Kidney (tissue), 14 donors: ENCODE measurements around the gene GSC2. TPM values are rescaled to one million over a fixed set of nuclear protein-coding genes. Genes with fewer than 3 reads are reported as not detected.

Experiments used
- DNase-seq, 5 donors: peaks; one replicate each; pipeline ENCODE4 v3.0.0-alpha.2; 2013 to 2020
- FAIRE-seq: peaks from 2 replicates; lab custom pipeline; 2012; peaks lifted over from hg19 to GRCh38; lab: Jason Lieb, UNC
- H3K27ac ChIP-seq, 2 donors: one replicate each; pipeline ENCODE4 v1.7.0; 2013; ENCODE audit warnings: low read depth in 2 of 2, low read length in 2 of 2, inconsistent platforms in 1 of 2
- H3K27me3 ChIP-seq: one replicate; pipeline ENCODE4 v1.7.1; 2013; ENCODE audit warnings: low read length, inconsistent platforms; ENCODE audit not compliant: control insufficient read depth, insufficient read depth
- H3K36me3 ChIP-seq, 3 donors: one replicate each; pipeline versions ENCODE4 v1.7.0 to v1.7.1; 2013; ENCODE audit warnings: low read length in 3 of 3, control low read depth in 1 of 3, inconsistent platforms in 1 of 3; ENCODE audit not compliant: insufficient read depth in 3 of 3, control insufficient read depth in 2 of 3
- H3K4me1 ChIP-seq, 3 donors: one replicate each; pipeline versions ENCODE4 v1.7.0 to v1.7.1; 2013; ENCODE audit warnings: low read length in 3 of 3, inconsistent platforms in 1 of 3, low read depth in 1 of 3; ENCODE audit not compliant: control insufficient read depth in 2 of 3, insufficient read depth in 2 of 3
- H3K4me3 ChIP-seq, 3 donors: one replicate each; pipeline versions ENCODE4 v1.7.0 to v1.8.1; 2013; ENCODE audit warnings: low read length in 3 of 3, control low read depth in 1 of 3, inconsistent platforms in 1 of 3
- H3K9ac ChIP-seq, 3 donors: one replicate each; pipeline versions ENCODE4 v1.7.0 to v1.7.1; 2013; ENCODE audit warnings: low read length in 3 of 3, control low read depth in 1 of 3, inconsistent platforms in 1 of 3
- H3K9me3 ChIP-seq, 3 donors: one replicate each; pipeline versions ENCODE4 v1.7.0 to v1.7.1; 2013; ENCODE audit warnings: low read length in 3 of 3, control low read depth in 1 of 3, inconsistent platforms in 1 of 3; ENCODE audit not compliant: control insufficient read depth in 2 of 3, insufficient read depth in 1 of 3
- intact Hi-C: fragments of 100-400 bp; cut with DNase I; formaldehyde crosslinking; loops from one replicate; pipeline ENCODE4 v1.11.1; 2022
- polyA plus RNA-seq: library from polyadenylated mRNA; stranded (reverse); fragments of 350-450 nt; fragmentation: Illumina TruSeq; extraction: RNeasy Lipid Tissue Mini Kit (QIAGEN cat#74804); gene quantifications from one replicate; pipeline ENCODE4 v1.2.3, GENCODE V29; 2014; ENCODE audit warnings: low read depth, low replicate concordance; ENCODE audit not compliant: insufficient read depth
- total RNA-seq: library from RNA; stranded (reverse); fragmentation: NEBNext Ultra II Directional; extraction: Animal tissue kit (Norgen Biotek cat#: 25700); gene quantifications from one replicate; pipeline ENCODE4 v1.2.1, GENCODE V29; 2021
- TF ChIP-seq, protein P1 (sequence below): IDR thresholded peaks from 3 replicates; pipeline ENCODE4 v1.5.1; 2012; ENCODE audit warnings: mild to moderate bottlenecking, moderate library complexity, borderline replicate concordance; ENCODE audit not compliant: insufficient read depth; ENCODE audit errors: extremely low read depth
- donor health status: control.
- donor health status: control.
- donor health status: control.
- donor health status: control.
- donor health status: control.
- donor health status: DM: yes; HTN: yes; CAD: no.
- donor health status: Normal renal cell carcinoma (clear cell type).

The GSC2 gene
- total and polyA plus RNA-seq, 2 donors from 2014 or later = not detected

DNA sequence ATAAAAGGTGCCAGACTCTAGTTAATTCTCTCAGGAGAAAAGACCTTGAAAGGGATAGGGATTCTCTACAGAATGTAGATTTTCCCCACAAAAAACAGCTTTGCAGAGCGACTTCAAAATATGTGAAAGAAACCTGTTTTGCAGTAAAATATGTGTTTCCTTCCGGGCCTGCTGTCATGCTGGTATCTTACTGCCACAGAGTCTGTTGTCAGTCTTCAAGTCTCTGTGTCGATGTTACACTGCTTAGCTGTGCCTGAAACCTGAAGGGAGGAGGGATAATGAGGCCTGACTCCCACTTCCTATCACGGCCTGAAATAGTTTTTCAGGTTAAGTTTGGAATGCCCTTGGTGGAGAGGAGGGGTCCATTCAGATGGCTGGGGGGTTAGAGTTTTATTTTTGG lies 26.2 kb downstream of the GSC2 start:
- H3K27me3 ChIP-seq = no peaks in the 10 kb centered on the region
- FAIRE-seq = no peak
- DNase-seq = no peak
- H3K4me3 ChIP-seq = no peak overlapping the region
- no peaks in the 10 kb centered on the region for H3K9me3 ChIP-seq
- H3K9ac ChIP-seq = no peak overlapping the region
- intact Hi-C loops = no loop called here
- H3K4me1 ChIP-seq = peaks cover 0 to 25% (median 12%) of the 10 kb centered on the region in 3 donors
- H3K36me3 ChIP-seq = no peaks in the 10 kb centered on the region
- TF ChIP-seq, protein P1, sequence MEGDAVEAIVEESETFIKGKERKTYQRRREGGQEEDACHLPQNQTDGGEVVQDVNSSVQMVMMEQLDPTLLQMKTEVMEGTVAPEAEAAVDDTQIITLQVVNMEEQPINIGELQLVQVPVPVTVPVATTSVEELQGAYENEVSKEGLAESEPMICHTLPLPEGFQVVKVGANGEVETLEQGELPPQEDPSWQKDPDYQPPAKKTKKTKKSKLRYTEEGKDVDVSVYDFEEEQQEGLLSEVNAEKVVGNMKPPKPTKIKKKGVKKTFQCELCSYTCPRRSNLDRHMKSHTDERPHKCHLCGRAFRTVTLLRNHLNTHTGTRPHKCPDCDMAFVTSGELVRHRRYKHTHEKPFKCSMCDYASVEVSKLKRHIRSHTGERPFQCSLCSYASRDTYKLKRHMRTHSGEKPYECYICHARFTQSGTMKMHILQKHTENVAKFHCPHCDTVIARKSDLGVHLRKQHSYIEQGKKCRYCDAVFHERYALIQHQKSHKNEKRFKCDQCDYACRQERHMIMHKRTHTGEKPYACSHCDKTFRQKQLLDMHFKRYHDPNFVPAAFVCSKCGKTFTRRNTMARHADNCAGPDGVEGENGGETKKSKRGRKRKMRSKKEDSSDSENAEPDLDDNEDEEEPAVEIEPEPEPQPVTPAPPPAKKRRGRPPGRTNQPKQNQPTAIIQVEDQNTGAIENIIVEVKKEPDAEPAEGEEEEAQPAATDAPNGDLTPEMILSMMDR = no peak
- H3K27ac ChIP-seq = no peak overlapping the region

DNA sequence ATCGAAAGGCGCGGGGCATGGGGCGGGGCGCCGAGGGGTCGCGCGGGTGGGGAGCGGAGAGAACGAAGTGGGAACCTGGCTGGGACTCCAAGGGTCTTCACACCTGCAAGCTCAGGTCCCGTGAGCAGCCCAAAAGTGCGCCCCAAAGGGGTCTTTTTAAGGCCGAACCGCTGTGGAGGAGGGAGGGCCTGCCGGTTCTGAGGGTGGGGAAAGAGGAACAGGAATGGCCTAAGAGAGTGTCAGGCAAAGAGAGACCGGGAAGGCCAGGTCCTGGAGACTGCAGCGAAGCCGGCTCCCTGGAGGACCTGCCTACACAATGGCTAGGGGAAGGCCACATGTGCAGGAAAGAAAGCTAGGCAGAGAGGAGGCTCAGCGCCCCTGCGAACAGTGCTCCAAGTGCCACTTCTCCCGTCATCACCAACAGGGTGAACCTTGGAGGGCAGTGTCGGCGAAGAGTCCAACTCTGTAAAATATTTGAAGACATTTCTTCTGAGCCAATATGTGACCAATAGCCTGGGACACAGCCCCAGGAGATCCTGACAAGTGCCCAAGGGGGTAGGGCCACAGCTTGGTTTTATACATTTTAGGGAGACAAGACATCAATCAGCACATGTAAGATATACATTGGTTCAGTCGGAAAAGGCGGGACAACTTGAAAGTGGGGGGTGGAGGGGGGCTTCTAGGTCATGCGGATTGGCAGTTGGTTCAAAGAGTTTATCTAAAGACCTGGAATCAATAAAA lies 27.2 kb downstream of the GSC2 start:
- H3K27me3 ChIP-seq = no peaks in the 10 kb centered on the region
- H3K9ac ChIP-seq = peak overlapping the region in 2 of 3 donors; percentile 37 to 46
- FAIRE-seq (no peak), DNase-seq (peak in 2 of 5 donors; percentile 47 to 53)
- no peak overlapping the region for H3K27ac ChIP-seq
- peaks cover 0 to 27% (median 16%) of the 10 kb centered on the region in 3 donors for H3K4me1 ChIP-seq
- intact Hi-C loops = no loop called here
- H3K9me3 ChIP-seq = no peaks in the 10 kb centered on the region
- no peaks in the 10 kb centered on the region for H3K36me3 ChIP-seq
- TF ChIP-seq, protein P1 = no peak
- H3K4me3 ChIP-seq = peak overlapping the region; percentile 34 to 54 (median 53)

DNA sequence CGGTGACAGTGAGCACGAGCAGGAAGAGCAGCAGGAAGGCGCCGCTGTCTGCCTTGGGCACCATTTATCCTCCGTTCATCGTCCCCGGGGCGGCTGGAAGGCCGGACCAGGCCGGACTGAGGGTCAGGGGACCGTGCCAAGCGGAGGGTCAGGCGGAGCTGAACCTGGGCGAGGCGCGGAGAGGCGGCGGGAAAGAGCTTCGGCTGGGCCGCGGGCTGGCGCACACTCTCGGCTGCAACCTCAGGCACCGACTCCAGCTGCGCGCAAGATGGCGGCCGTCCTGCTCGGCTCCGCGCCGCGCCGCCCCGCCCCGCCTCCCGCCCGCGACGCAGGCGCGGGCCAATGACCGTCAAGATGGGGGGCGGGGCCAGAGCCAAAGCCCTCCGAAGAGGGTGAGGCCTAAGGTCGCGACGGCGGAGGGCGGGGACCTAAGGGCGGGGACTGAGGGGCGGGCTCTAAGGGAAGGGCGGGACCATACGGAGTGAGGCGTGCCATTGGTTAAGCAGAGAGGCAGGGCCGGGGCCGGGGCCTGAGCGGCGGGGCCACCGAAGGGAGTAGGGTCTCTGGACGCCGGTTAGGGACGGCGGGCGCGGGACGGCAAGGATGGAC lies 27.8 kb downstream of the GSC2 start, which contains the start of gene DGCR2:
Gene DGCR2, minus strand, starts transcription at position 270 of the 609 bp plus-strand sequence. Its CDS starts 206 bp downstream, at position 64.
- Histone ChIP-seq H3K9ac (peak within 1 kb of the TSS; percentile 74 to 80 (median 80)), H3K27me3 (no peaks in the 10 kb centered on the region), H3K4me3 (peak within 1 kb of the TSS; percentile 78 to 94 (median 91)), H3K36me3 (no peaks in the 10 kb centered on the region), H3K27ac (peak within 1 kb of the TSS; percentile 86 to 88), H3K4me1 (peaks cover 0 to 29% (median 20%) of the 10 kb centered on the region in 3 donors), H3K9me3 (no peaks in the 10 kb centered on the region)
- intact Hi-C loops = no loop called here
- DNase-seq = peak; percentile 98 to 99 (median 99)
- TF ChIP-seq, protein P1 = peak; percentile 6
- no peak for FAIRE-seq
